Mucosa of descending colon (tissue), 3 donors: ENCODE data around the gene NAMPT. TPM values are rescaled to one million over a fixed set of nuclear protein-coding genes. Genes with fewer than 3 reads are reported as not detected.

Experiments used
- ATAC-seq: fragments of 200-7000 bp; cut with Tn5 transposase; one replicate; pipeline ENCODE4 v1.9.1; 2020; ENCODE audit warnings: mild to moderate bottlenecking, moderate library complexity
- DNase-seq, 3 donors: peaks; one replicate each; pipeline ENCODE4 v3.0.0-alpha.2; 2020
- H3K36me3 ChIP-seq: fragments of 200-600 bp; one replicate; pipeline ENCODE4 v1.8.0; 2021; ENCODE audit warnings: low read depth, mild to moderate bottlenecking
- H3K4me1 ChIP-seq: fragments of 200-600 bp; one replicate; pipeline ENCODE4 v1.8.0; 2021; ENCODE audit warnings: low read depth, mild to moderate bottlenecking
- H3K4me3 ChIP-seq: fragments of 200-600 bp; one replicate; pipeline ENCODE4 v1.8.0; 2021; ENCODE audit warnings: mild to moderate bottlenecking
- H3K9me3 ChIP-seq: fragments of 200-600 bp; one replicate; pipeline ENCODE4 v1.8.0; 2021; ENCODE audit warnings: mild to moderate bottlenecking
- CTCF ChIP-seq: fragments of 200-600 bp; IDR thresholded peaks from one replicate; pipeline ENCODE4 v1.8.0; 2022; ENCODE audit warnings: antibody characterized with exemption, mild to moderate bottlenecking
- intact Hi-C, 2 donors: fragments of 100-400 bp; cut with DNase I in 1 of 2; cut with micrococcal nuclease in 1 of 2; formaldehyde crosslinking; loops; one replicate each; pipeline versions ENCODE4 v1.11.0 to v1.11.1; 2022; cut with DNase I, micrococcal nuclease
- total RNA-seq, 3 donors: library from RNA; stranded (reverse); fragmentation: NEBNext Ultra II Directional in 2 of 3; extraction: Animal tissue kit (Norgen Biotek cat#: 25700) in 2 of 3; gene quantifications; one replicate each; pipeline versions ENCODE4 v1.2.1 to v1.2.4, GENCODE V29; 2021 to 2023
- donor health status: DM: no; HTN: no; CAD: no; lungs with moderate emphysema.
- donor health status: DM: no; HTN: no; CAD: no.
- donor health status: DM: no; HTN: yes; CAD: no.

NAMPT gene
- total RNA-seq, 3 donors from 2014 or later: 102 to 206 (median 118) TPM

- DNase-seq (no peak), ATAC-seq (no peak)
- no peak for TF ChIP-seq CTCF
- Histone ChIP-seq H3K36me3 (peaks cover 3% of the 10 kb centered on the region), H3K9me3 (no peaks in the 10 kb centered on the region), H3K4me1 (no peaks in the 10 kb centered on the region), H3K4me3 (no peak overlapping the region)
- intact Hi-C loops: no loop called here
These were observed 19.6 kb downstream of the NAMPT start for GRCh38 chr7:106265133-106265532.

GRCh38 chr7:106262221-106262881 is 22.4 kb downstream of the NAMPT start:
- TF ChIP-seq CTCF: no peak
- intact Hi-C loops: no loop called here
- peaks cover 5% of the 10 kb centered on the region for H3K36me3 ChIP-seq

DNA sequence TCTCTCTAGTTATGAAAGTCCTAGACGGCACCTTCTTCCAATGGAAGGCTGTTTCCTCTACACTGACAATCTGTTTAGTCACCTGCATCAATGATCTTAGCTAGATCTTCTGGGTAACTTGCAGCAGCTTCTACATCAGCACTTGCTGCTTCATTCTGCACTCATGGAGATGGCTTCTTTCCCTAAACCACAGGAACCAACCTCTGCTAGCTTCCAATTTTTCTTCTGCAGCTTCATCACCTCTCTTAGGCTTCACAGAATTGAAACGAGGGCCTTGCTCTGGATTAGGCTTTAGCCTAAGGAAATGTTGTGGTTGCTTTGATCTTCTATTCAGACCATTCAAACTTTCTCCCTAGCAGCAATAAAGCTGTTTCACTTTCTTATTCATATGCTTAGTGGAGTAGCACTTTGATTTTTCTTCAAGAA is 24.6 kb downstream of the NAMPT start:
- Histone ChIP-seq H3K4me1 (no peaks in the 10 kb centered on the region), H3K4me3 (no peak overlapping the region), H3K36me3 (peaks cover 5% of the 10 kb centered on the region), H3K9me3 (no peaks in the 10 kb centered on the region)
- ATAC-seq (no peak), DNase-seq (no peak)
- no peak for TF ChIP-seq CTCF
- intact Hi-C loops: no loop called here

More at GRCh38 chr7:106262221-106262881, 22.4 kb downstream of the NAMPT start:
- DNase-seq (no peak), ATAC-seq (no peak)
- Histone ChIP-seq H3K4me3 (no peak overlapping the region), H3K4me1 (no peaks in the 10 kb centered on the region), H3K9me3 (no peaks in the 10 kb centered on the region)

- intact Hi-C loops: no loop called here
- DNase-seq (no peak), ATAC-seq (no peak)
- Histone ChIP-seq H3K4me3 (no peak overlapping the region), H3K36me3 (peaks cover 5% of the 10 kb centered on the region), H3K4me1 (no peaks in the 10 kb centered on the region), H3K9me3 (no peaks in the 10 kb centered on the region)
- no peak for TF ChIP-seq CTCF
These were observed 26.0 kb downstream of the NAMPT start for GRCh38 chr7:106258789-106259188.

- TF ChIP-seq CTCF: no peak
- no peak overlapping the region for H3K4me3 ChIP-seq
- H3K4me1 ChIP-seq: no peaks in the 10 kb centered on the region
- no peaks in the 10 kb centered on the region for H3K9me3 ChIP-seq
- intact Hi-C loops: no loop called here
- DNase-seq (no peak), ATAC-seq (peak; percentile 31)
- H3K36me3 ChIP-seq: peaks cover 5% of the 10 kb centered on the region
These were observed 27.0 kb downstream of the NAMPT start for GRCh38 chr7:106257752-106258151.
